Endothelial cell of umbilical vein (primary cell): ENCODE measurements around the gene EDN1. TPM values are rescaled to one million over a fixed set of nuclear protein-coding genes. Genes with fewer than 3 reads are reported as not detected.

Experiments
- BruUV-seq: library from RNA; stranded (reverse); fragments of 400-500 nt; replicated peaks from 2 replicates; lab custom pipeline; 2021; lab: Mats Ljungman, UMichigan
- CTCF ChIA-PET: fragments of 300-600, 350-600 bp; sonication (Branson Sonifier 250); formaldehyde crosslinking; loops from one replicate; lab custom pipeline; 2021; ENCODE audit warnings: antibody characterized with exemption, inconsistent platforms; lab: Charles Lee
- POLR2A ChIA-PET: fragments of 300-600, 350-600 bp; sonication (Branson Sonifier 250); formaldehyde crosslinking; loops from one replicate; lab custom pipeline; 2021; ENCODE audit warnings: antibody characterized with exemption, inconsistent platforms; lab: Charles Lee
- DNase-seq: peaks from one replicate; pipeline ENCODE4 v3.0.0-alpha.2; 2011; ENCODE audit warnings: low read depth, low spot score
- FAIRE-seq: peaks from 2 replicates; lab custom pipeline; 2011; peaks lifted over from hg19 to GRCh38; lab: Jason Lieb, UNC
- H2AFZ ChIP-seq: 2 replicates; pipeline ENCODE4 v1.6.0; 2012; ENCODE audit warnings: low read depth, low read length, control low read depth, inconsistent platforms
- H3K27ac ChIP-seq: 2 replicates; pipeline ENCODE4 v1.5.1; 2011; ENCODE audit warnings: low read depth, mild to moderate bottlenecking, control low read depth, low read length, moderate library complexity; ENCODE audit not compliant: insufficient read depth
- H3K27me3 ChIP-seq, 2 experiments: 2 replicates each; pipeline versions ENCODE4 v1.6.0 to v1.6.1; 2011; ENCODE audit warnings: low read length in 2 of 2, mixed read lengths in 1 of 2; ENCODE audit not compliant: control insufficient read depth in 2 of 2, insufficient read depth in 2 of 2
- H3K36me3 ChIP-seq, 2 experiments: 2 replicates in 1 of 2; 3 replicates in 1 of 2; pipeline ENCODE4 v1.5.1; 2011; ENCODE audit warnings: low read length in 2 of 2, mild to moderate bottlenecking in 1 of 2, moderate library complexity in 1 of 2; ENCODE audit not compliant: control insufficient read depth in 2 of 2, insufficient read depth in 2 of 2; ENCODE audit errors: extremely low read depth in 1 of 2
- H3K4me1 ChIP-seq: 3 replicates; pipeline ENCODE4 v1.5.1; 2011; ENCODE audit warnings: mild to moderate bottlenecking, low read length; ENCODE audit not compliant: control insufficient read depth, insufficient read depth; ENCODE audit errors: extremely low read depth
- H3K4me2 ChIP-seq: 2 replicates; pipeline ENCODE4 v1.6.1; 2011; ENCODE audit warnings: low read length, control low read depth, mixed read lengths; ENCODE audit not compliant: insufficient read depth
- H3K4me3 ChIP-seq, 3 experiments: fragments of 200-600 bp in 1 of 3; sonication (generic), shearing (Covaris generic) in 1 of 3; replicated peaks in 1 of 3; 2 replicates each; pipeline ENCODE4 v1.5.1; 2011 to 2016; ENCODE audit warnings: control low read depth in 3 of 3, low read length in 3 of 3, mild to moderate bottlenecking in 2 of 3, inconsistent platforms in 1 of 3, low read depth in 1 of 3, moderate library complexity in 1 of 3; ENCODE audit not compliant: insufficient read depth in 1 of 3
- H3K79me2 ChIP-seq: 2 replicates; pipeline ENCODE4 v1.6.0; 2012; ENCODE audit warnings: low read length, inconsistent platforms; ENCODE audit not compliant: control insufficient read depth, insufficient read depth
- H3K9ac ChIP-seq: replicated peaks from 2 replicates; pipeline ENCODE3; 2011; ENCODE audit warnings: low read length, control low read depth; ENCODE audit not compliant: insufficient read depth; ENCODE audit errors: extremely low read depth
- H3K9me1 ChIP-seq: replicated peaks from 3 replicates; pipeline ENCODE4 v1.6.0; 2011; ENCODE audit warnings: mild to moderate bottlenecking, low read length; ENCODE audit not compliant: control insufficient read depth, insufficient read depth; ENCODE audit errors: extremely low read depth
- H3K9me3 ChIP-seq: replicated peaks from 2 replicates; pipeline ENCODE4 v1.5.1; 2012; ENCODE audit warnings: low read length, inconsistent platforms; ENCODE audit not compliant: control insufficient read depth, insufficient read depth
- H4K20me1 ChIP-seq: replicated peaks from 2 replicates; pipeline ENCODE3; 2011; ENCODE audit warnings: mild to moderate bottlenecking, low read length; ENCODE audit not compliant: control insufficient read depth, insufficient read depth; ENCODE audit errors: extremely low read depth
- EZH2 ChIP-seq: IDR thresholded peaks from 2 replicates; pipeline ENCODE4 v1.6.1; 2012; ENCODE audit warnings: borderline replicate concordance, low read depth, mild to moderate bottlenecking, moderate library complexity, low read length, inconsistent platforms; ENCODE audit not compliant: severe bottlenecking
- FOS ChIP-seq: IDR thresholded peaks from 2 replicates; pipeline ENCODE4 v1.6.1; 2011; ENCODE audit warnings: mild to moderate bottlenecking, low read length, moderate library complexity, borderline replicate concordance; ENCODE audit not compliant: insufficient read depth
- JUN ChIP-seq: IDR thresholded peaks from 2 replicates; pipeline ENCODE4 v1.6.1; 2011; ENCODE audit warnings: borderline replicate concordance, low read depth; ENCODE audit not compliant: insufficient read length, insufficient read depth
- MYC ChIP-seq: IDR thresholded peaks from one replicate; pipeline ENCODE4 v1.6.1; 2011; ENCODE audit warnings: mild to moderate bottlenecking, low read depth, low read length
- POLR2A ChIP-seq: IDR thresholded peaks from 2 replicates; pipeline ENCODE4 v1.6.1; 2012; ENCODE audit warnings: low read depth, mild to moderate bottlenecking, control low read depth, low read length
- POLR2AphosphoS5 ChIP-seq: IDR thresholded peaks from 2 replicates; pipeline ENCODE4 v1.6.1; 2012; ENCODE audit warnings: low read depth, mild to moderate bottlenecking, control low read depth, low read length, moderate library complexity; ENCODE audit not compliant: insufficient read depth
- dilution Hi-C: fragments of 300-500 bp; cut with MboI; formaldehyde crosslinking; loops from one replicate; pipeline ENCODE4 v1.15.0; 2019; ENCODE audit warnings: low sequenced_read_pairs; ENCODE audit not compliant: extremely low pct_ligation_motif_present
- intact Hi-C: fragments of 100-400 bp; cut with micrococcal nuclease; formaldehyde crosslinking; loops from one replicate; pipeline ENCODE4 v1.10.0; 2022
- polyA plus RNA-seq, 4 experiments: library from polyadenylated mRNA; depleted of rRNA in 3 of 4; stranded (reverse) in 3 of 4; unstranded in 1 of 4; fragments of >200 nt; gene quantifications; 2 replicates each; pipeline versions ENCODE4 v1.2.1 to v1.2.3, GENCODE V29; 2011 to 2012; ENCODE audit warnings: missing spikeins in 1 of 4
- total RNA-seq: library from RNA; stranded (reverse); gene quantifications from 2 replicates; pipeline ENCODE4 v1.2.3, GENCODE V29; 2021

EDN1 gene
- total and polyA plus RNA-seq, 2 donors (not counting 3 experiments of a cell fraction or from before 2014, with no cell fraction given) = 493 to 498 TPM

GRCh38 chr6:12340488-12340818, 50.3 kb downstream of the EDN1 start:
- Histone ChIP-seq H3K4me2 (no peak overlapping the region), H3K9ac (no peak overlapping the region), H4K20me1 (no peaks in the 10 kb centered on the region), H2AFZ (no peak overlapping the region), H3K79me2 (no peaks in the 10 kb centered on the region), H3K27me3 (no peaks in the 10 kb centered on the region), H3K9me3 (no peaks in the 10 kb centered on the region), H3K4me1 (peaks cover 13% of the 10 kb centered on the region), H3K36me3 (no peaks in the 10 kb centered on the region), H3K4me3 (no peak overlapping the region), H3K9me1 (no peaks in the 10 kb centered on the region), H3K27ac (no peak overlapping the region)
- TF ChIP-seq POLR2A (no peak), FOS (no peak)
- POLR2A ChIA-PET = no interaction called here
- no TSS peak for BruUV-seq
- DNase-seq = no peak
- CTCF ChIA-PET = no interaction called here
- intact Hi-C loops (no loop called here), dilution Hi-C loops (no loop called here)
- FAIRE-seq = no peak

GRCh38 chr6:12342664-12343063, 52.5 kb downstream of the EDN1 start:
- Histone ChIP-seq H3K9ac (no peak overlapping the region), H3K79me2 (no peaks in the 10 kb centered on the region), H3K4me2 (no peak overlapping the region), H3K9me1 (no peaks in the 10 kb centered on the region), H4K20me1 (no peaks in the 10 kb centered on the region), H3K36me3 (no peaks in the 10 kb centered on the region), H3K9me3 (no peaks in the 10 kb centered on the region), H3K27me3 (no peaks in the 10 kb centered on the region), H3K4me3 (no peak overlapping the region), H3K27ac (no peak overlapping the region), H3K4me1 (peaks cover 13% of the 10 kb centered on the region), H2AFZ (no peak overlapping the region)
- intact Hi-C loops (no loop called here), dilution Hi-C loops (no loop called here)
- FAIRE-seq (no peak), DNase-seq (no peak)
- TF ChIP-seq JUN (no peak), MYC (no peak), EZH2 (no peak), POLR2AphosphoS5 (no peak), FOS (no peak)
- CTCF ChIA-PET = interaction anchor here (1.4 to 2.6 kb wide), 3 partner anchors 11 to 162 kb away, joined by 3 to 5 read pairs (median 5); no protein-coding TSS in a partner anchor
- no TSS peak for BruUV-seq
- POLR2A ChIA-PET = no interaction called here
